ENCODE data around the gene ZEB2. TPM values are rescaled to one million over a fixed set of nuclear protein-coding genes. Genes with fewer than 3 reads are reported as not detected.

ZEB2 gene
- total RNA-seq, 2 experiments from 2014 or later = 4.0 to 16.9 TPM

DNA sequence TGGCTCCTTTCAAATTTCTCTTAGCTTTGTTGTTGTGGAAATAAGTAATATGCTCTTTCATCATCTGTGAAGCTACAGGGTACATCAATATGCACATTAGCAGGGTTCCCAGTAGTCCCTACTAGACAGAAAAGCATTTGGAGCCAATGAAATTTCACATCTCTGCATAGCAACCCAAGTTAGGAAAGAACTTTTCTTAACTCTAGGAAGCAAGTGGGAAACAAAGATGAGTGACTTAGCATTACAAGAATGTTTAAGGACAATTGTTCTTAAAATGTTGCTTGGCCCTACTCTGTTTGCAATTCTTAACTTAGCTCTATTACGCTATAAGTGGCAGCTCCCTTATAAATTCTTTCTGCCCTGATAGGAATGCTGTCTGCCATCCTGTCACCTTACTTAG lies 39.6 kb downstream of the ZEB2 start:
- no peaks in the 10 kb centered on the region for H3K9me3 ChIP-seq (ENCODE audit: low read length)
- no peak for DNase-seq (ENCODE audit: low spot score)
- no peak overlapping the region for H3K4me2 ChIP-seq (ENCODE audit: low read length)
- TF ChIP-seq EZH2phosphoT487 (IDR thresholded peaks at IDR 0.05; ENCODE audit: borderline replicate concordance, low read depth, low read length) = no peak
- TF ChIP-seq, protein P1, sequence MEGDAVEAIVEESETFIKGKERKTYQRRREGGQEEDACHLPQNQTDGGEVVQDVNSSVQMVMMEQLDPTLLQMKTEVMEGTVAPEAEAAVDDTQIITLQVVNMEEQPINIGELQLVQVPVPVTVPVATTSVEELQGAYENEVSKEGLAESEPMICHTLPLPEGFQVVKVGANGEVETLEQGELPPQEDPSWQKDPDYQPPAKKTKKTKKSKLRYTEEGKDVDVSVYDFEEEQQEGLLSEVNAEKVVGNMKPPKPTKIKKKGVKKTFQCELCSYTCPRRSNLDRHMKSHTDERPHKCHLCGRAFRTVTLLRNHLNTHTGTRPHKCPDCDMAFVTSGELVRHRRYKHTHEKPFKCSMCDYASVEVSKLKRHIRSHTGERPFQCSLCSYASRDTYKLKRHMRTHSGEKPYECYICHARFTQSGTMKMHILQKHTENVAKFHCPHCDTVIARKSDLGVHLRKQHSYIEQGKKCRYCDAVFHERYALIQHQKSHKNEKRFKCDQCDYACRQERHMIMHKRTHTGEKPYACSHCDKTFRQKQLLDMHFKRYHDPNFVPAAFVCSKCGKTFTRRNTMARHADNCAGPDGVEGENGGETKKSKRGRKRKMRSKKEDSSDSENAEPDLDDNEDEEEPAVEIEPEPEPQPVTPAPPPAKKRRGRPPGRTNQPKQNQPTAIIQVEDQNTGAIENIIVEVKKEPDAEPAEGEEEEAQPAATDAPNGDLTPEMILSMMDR (conservative IDR thresholded peaks at IDR 0.05; ENCODE audit: low read length) = no peak
- POLR2A ChIA-PET = interaction anchor here (0.6 to 1.3 kb wide), 4 partner anchors 9 to 345 kb away, joined by 3 to 4 read pairs (median 4); no protein-coding TSS in a partner anchor
- BruUV-seq (replicated peaks) = no TSS peak
- H3K27ac ChIP-seq (ENCODE audit: low read depth, low read length, poor library complexity, severe bottlenecking) = no peak overlapping the region
- intact Hi-C loops (cut with micrococcal nuclease; ENCODE audit: unreplicated experiment) = no loop called here
- CTCF ChIA-PET (ENCODE audit: unreplicated experiment) = no interaction called here
- H3K9me2 ChIP-seq (ENCODE audit: insufficient read depth, low read length) = no peaks in the 10 kb centered on the region
- H3K79me2 ChIP-seq (ENCODE audit: insufficient read depth, low read depth, low read length) = no peaks in the 10 kb centered on the region
- no peak overlapping the region for H3K4me3 ChIP-seq (ENCODE audit: low read depth, low read length, poor library complexity, severe bottlenecking)
- H3K36me3 ChIP-seq (ENCODE audit: insufficient read depth, low read length) = no peaks in the 10 kb centered on the region
- H2AFZ ChIP-seq (ENCODE audit: low read length) = no peak overlapping the region
- peaks cover 12% of the 10 kb centered on the region for H3K4me1 ChIP-seq (ENCODE audit: insufficient read depth, low read length, poor library complexity, severe bottlenecking)
- no peaks in the 10 kb centered on the region for H4K20me1 ChIP-seq (ENCODE audit: insufficient read depth, low read length)

DNA sequence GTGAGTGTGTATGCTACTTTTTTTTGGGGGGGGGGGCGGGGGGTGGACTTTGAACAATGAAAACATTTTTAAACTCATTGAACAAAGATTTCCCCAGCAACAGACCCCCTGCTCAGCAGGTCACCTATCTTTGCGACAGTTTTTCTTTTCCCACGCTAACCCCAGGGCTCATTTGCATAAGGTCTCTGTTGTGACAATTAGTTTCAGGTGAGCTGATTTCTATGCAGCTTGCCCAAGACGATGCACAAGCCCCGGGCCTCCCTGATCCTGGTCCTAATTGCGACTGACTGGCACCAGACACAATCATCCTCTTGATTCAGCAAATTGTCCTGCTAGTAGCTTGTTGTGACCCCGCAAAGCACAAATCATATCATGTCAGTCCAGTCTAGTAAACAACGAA lies 40.3 kb downstream of the ZEB2 start:
- H3K4me2 ChIP-seq (ENCODE audit: low read length) = no peak overlapping the region
- POLR2A ChIA-PET = interaction anchor here (0.6 to 2.8 kb wide), 4 partner anchors 8 to 66 kb away, joined by 3 to 15 read pairs (median 6); no protein-coding TSS in a partner anchor
- TF ChIP-seq EZH2phosphoT487 (IDR thresholded peaks at IDR 0.05; ENCODE audit: borderline replicate concordance, low read depth, low read length) = no peak
- TF ChIP-seq, protein P1 (conservative IDR thresholded peaks at IDR 0.05; ENCODE audit: low read length) = no peak
- no peak overlapping the region for H3K4me3 ChIP-seq (ENCODE audit: low read depth, low read length, poor library complexity, severe bottlenecking)
- no peaks in the 10 kb centered on the region for H3K36me3 ChIP-seq (ENCODE audit: insufficient read depth, low read length)
- BruUV-seq (replicated peaks) = no TSS peak
- peaks cover 12% of the 10 kb centered on the region for H3K4me1 ChIP-seq (ENCODE audit: insufficient read depth, low read length, poor library complexity, severe bottlenecking)
- no peaks in the 10 kb centered on the region for H3K9me2 ChIP-seq (ENCODE audit: insufficient read depth, low read length)
- H3K9me3 ChIP-seq (ENCODE audit: low read length) = no peaks in the 10 kb centered on the region
- no peak for DNase-seq (ENCODE audit: low spot score)
- CTCF ChIA-PET (ENCODE audit: unreplicated experiment) = no interaction called here
- no peak overlapping the region for H3K27ac ChIP-seq (ENCODE audit: low read depth, low read length, poor library complexity, severe bottlenecking)
- H4K20me1 ChIP-seq (ENCODE audit: insufficient read depth, low read length) = no peaks in the 10 kb centered on the region
- intact Hi-C loops (cut with micrococcal nuclease; ENCODE audit: unreplicated experiment) = no loop called here
- H2AFZ ChIP-seq (ENCODE audit: low read length) = no peak overlapping the region
- no peaks in the 10 kb centered on the region for H3K79me2 ChIP-seq (ENCODE audit: insufficient read depth, low read depth, low read length)

DNA sequence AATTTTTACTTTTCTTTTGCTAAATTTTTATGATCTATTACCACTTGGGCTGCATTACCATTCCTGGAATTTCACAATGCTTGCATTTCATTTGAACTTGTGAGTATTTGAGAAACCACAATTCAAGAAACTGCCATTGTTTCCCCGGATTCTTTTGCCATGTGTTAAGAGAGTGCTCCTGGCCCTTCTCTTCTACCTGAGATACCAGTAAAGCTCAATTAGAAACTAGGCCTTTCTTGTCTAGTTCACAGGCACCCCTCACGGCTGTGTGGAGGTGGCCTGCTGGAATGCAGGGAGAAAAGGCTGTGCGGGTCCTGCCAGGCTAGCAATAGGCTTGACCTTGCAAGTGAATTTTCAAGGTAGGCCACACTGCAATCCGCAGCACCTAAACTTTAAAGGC lies 40.8 kb downstream of the ZEB2 start:
- no peaks in the 10 kb centered on the region for H3K36me3 ChIP-seq (ENCODE audit: insufficient read depth, low read length)
- TF ChIP-seq, protein P1 (conservative IDR thresholded peaks at IDR 0.05; ENCODE audit: low read length) = no peak
- TF ChIP-seq EZH2phosphoT487 (IDR thresholded peaks at IDR 0.05; ENCODE audit: borderline replicate concordance, low read depth, low read length) = no peak
- no peaks in the 10 kb centered on the region for H3K9me3 ChIP-seq (ENCODE audit: low read length)
- H2AFZ ChIP-seq (ENCODE audit: low read length) = no peak overlapping the region
- intact Hi-C loops (cut with micrococcal nuclease; ENCODE audit: unreplicated experiment) = no loop called here
- H3K9me2 ChIP-seq (ENCODE audit: insufficient read depth, low read length) = no peaks in the 10 kb centered on the region
- H3K4me1 ChIP-seq (ENCODE audit: insufficient read depth, low read length, poor library complexity, severe bottlenecking) = peaks cover 12% of the 10 kb centered on the region
- ChIA-PET POLR2A (interaction anchor here (2.4 to 2.8 kb wide), 2 partner anchors 8 to 10 kb away, joined by 9 to 15 read pairs; no protein-coding TSS in a partner anchor), CTCF (ENCODE audit: unreplicated experiment) (no interaction called here)
- H3K27ac ChIP-seq (ENCODE audit: low read depth, low read length, poor library complexity, severe bottlenecking) = no peak overlapping the region
- no peak overlapping the region for H3K4me2 ChIP-seq (ENCODE audit: low read length)
- no peak overlapping the region for H3K4me3 ChIP-seq (ENCODE audit: low read depth, low read length, poor library complexity, severe bottlenecking)
- no peaks in the 10 kb centered on the region for H3K79me2 ChIP-seq (ENCODE audit: insufficient read depth, low read depth, low read length)
- DNase-seq (ENCODE audit: low spot score) = no peak
- BruUV-seq (replicated peaks) = no TSS peak
- no peaks in the 10 kb centered on the region for H4K20me1 ChIP-seq (ENCODE audit: insufficient read depth, low read length)

Measured in OCI-LY7 (cell line).